ENCODE measurements around the gene THAP7.

THAP7 gene

GRCh38 chr22:21045585-21046294 lies 43.8 kb upstream of the THAP7 start, which contains the start of gene LRRC74B:
LRRC74B (plus strand) TSS chr22:21045946; CDS start chr22:21045987, 41 bp downstream.
- TF ChIP-seq POLR2AphosphoS5 (IDR thresholded peaks at IDR 0.05; ENCODE audit: low read depth, low read length) (no peak), SIN3A (IDR thresholded peaks at IDR 0.05; ENCODE audit: borderline replicate concordance, insufficient read depth, low read length) (peak; percentile 31; the same call in 1 of the 2 replicates), REST (IDR thresholded peaks at IDR 0.05; ENCODE audit: insufficient read depth in 1 of 2, low read depth in 2 of 2, low read length in 2 of 2) (no peak), TAF1 (IDR thresholded peaks at IDR 0.05; ENCODE audit: borderline replicate concordance, insufficient read depth, low read length) (no peak), FOXP2 (optimal IDR thresholded peaks at IDR 0.05; ENCODE audit: borderline replicate concordance, extremely low read depth, extremely low read length, insufficient read depth) (peak; percentile 37)

GRCh38 chr22:21044931-21045584 lies 43.1 kb upstream of the THAP7 start:
- TF ChIP-seq FOXP2 (optimal IDR thresholded peaks at IDR 0.05; ENCODE audit: borderline replicate concordance, extremely low read depth, extremely low read length, insufficient read depth) (no peak), REST (IDR thresholded peaks at IDR 0.05; ENCODE audit: insufficient read depth in 1 of 2, low read depth in 2 of 2, low read length in 2 of 2) (no peak), POLR2AphosphoS5 (IDR thresholded peaks at IDR 0.05; ENCODE audit: low read depth, low read length) (no peak), SIN3A (IDR thresholded peaks at IDR 0.05; ENCODE audit: borderline replicate concordance, insufficient read depth, low read length) (no peak), TAF1 (IDR thresholded peaks at IDR 0.05; ENCODE audit: borderline replicate concordance, insufficient read depth, low read length) (no peak)

GRCh38 chr22:21043860-21044535 lies 42.1 kb upstream of the THAP7 start:
- TF ChIP-seq TAF1 (IDR thresholded peaks at IDR 0.05; ENCODE audit: borderline replicate concordance, insufficient read depth, low read length) = no peak
- TF ChIP-seq POLR2AphosphoS5 (IDR thresholded peaks at IDR 0.05; ENCODE audit: low read depth, low read length) = no peak
- TF ChIP-seq SIN3A (IDR thresholded peaks at IDR 0.05; ENCODE audit: borderline replicate concordance, insufficient read depth, low read length) = no peak
- TF ChIP-seq REST (IDR thresholded peaks at IDR 0.05; ENCODE audit: insufficient read depth in 1 of 2, low read depth in 2 of 2, low read length in 2 of 2) = no peak
- no peak for TF ChIP-seq FOXP2 (optimal IDR thresholded peaks at IDR 0.05; ENCODE audit: borderline replicate concordance, extremely low read depth, extremely low read length, insufficient read depth)

GRCh38 chr22:21042978-21043859 lies 41.3 kb upstream of the THAP7 start:
- TF ChIP-seq SIN3A (IDR thresholded peaks at IDR 0.05; ENCODE audit: borderline replicate concordance, insufficient read depth, low read length) (no peak), POLR2AphosphoS5 (IDR thresholded peaks at IDR 0.05; ENCODE audit: low read depth, low read length) (no peak), REST (IDR thresholded peaks at IDR 0.05; ENCODE audit: insufficient read depth in 1 of 2, low read depth in 2 of 2, low read length in 2 of 2) (no peak), FOXP2 (optimal IDR thresholded peaks at IDR 0.05; ENCODE audit: borderline replicate concordance, extremely low read depth, extremely low read length, insufficient read depth) (no peak), TAF1 (IDR thresholded peaks at IDR 0.05; ENCODE audit: borderline replicate concordance, insufficient read depth, low read length) (no peak)

Measured in PFSK-1 (cell line).